ENCODE measurements around the gene BCDIN3D. TPM values are rescaled to one million over a fixed set of nuclear protein-coding genes. Genes with fewer than 3 reads are reported as not detected.
A peak's percentile ranks its signal among the peaks of the same experiment; 100 is the strongest.

BCDIN3D gene
- total RNA-seq, 1 donor from 2014 or later = 3.0 TPM

GRCh38 chr12:49823350-49823749, 19.6 kb downstream of the BCDIN3D start:
- no peak for DNase-seq (ENCODE audit: low spot score)

DNA sequence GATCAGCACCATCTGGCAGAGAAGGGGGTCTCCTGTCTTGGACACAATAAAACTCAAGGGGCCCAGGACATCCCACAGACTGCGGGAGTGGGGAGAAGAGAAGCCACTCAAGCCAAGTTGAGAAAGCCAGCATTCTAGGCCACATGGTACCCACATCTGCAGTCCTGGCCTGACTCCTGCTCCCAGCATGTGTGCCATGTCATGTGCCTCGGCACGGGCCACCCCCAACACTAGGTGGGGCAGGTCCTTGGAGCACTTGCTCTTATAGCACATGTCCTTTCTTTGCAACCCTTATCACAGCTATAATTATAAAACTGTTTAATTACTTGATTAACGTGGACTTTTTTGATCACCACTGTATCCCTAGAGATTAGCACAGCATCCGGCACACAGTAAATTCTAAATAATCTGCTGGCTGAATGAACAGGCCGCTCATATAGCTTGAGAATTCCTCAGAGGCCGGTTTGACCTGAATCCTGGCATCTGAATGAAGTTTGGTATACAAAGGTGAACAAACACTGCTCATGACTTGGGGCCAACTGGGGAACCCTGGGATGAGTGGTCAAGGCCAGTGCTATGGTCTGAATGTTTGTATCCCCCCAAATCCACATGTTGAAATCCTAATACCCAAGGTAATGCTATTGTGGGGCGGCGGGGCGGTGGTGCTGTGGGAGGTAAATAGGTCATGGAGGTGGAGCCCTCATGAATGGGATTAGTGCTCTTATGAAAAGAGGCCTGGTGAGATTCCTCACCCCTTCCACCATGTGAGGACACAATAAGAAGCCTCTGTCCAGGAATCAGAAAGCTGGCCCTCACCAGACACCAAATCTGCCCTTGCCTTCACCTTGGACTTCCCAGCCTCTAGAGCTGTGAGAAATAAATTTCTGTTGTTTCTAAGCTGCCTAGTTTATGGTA, 21.3 kb downstream of the BCDIN3D start:
- DNase-seq (ENCODE audit: low spot score) = peak; percentile 62

- DNase-seq (ENCODE audit: low spot score) = peak; percentile 37
Measured at GRCh38 chr12:49819786-49820185, 23.1 kb downstream of the BCDIN3D start.

GRCh38 chr12:49818241-49818895, 24.5 kb downstream of the BCDIN3D start:
- no peak for DNase-seq (ENCODE audit: low spot score)

DNA sequence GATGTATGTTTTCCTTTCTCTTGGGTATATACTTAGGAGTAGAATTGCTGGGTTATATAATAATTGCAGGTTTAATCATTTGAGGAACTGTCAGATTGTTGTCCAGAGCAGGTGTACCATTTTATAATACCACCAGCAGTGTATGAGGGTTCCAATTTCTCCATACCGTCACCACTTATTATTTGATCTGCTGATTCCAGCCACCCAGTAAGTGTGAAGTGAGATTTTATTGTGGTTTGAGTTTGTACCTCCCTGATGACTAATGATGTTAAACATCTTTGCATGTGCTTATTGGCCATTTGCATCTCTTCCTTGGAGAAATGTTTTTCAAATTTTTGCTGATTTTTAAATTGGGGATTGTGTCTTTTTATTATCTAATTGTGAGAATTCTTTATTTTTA, 29.8 kb downstream of the BCDIN3D start:
- no peak for DNase-seq (ENCODE audit: low spot score)

DNA sequence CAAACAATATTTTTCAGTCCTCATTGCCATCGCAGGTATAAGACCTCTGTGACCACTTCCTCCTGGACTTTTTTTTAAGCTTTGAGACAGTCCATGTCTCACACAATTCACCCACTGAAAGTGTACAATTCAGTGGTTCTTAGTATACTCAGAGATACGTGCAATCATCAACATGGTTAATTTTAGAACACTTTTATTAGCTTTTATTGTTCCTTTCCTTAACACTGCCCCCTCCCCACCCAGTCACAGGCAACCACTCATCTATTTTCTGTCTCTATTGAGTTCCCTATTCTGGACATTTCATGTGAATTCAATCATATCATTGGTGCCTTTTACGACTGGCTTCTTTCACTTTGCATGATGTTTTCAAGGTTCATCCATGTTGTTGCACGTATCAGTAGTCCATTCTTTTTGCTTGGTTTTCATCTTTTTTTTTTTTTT, 30.9 kb downstream of the BCDIN3D start:
- DNase-seq (ENCODE audit: low spot score) = no peak

DNA sequence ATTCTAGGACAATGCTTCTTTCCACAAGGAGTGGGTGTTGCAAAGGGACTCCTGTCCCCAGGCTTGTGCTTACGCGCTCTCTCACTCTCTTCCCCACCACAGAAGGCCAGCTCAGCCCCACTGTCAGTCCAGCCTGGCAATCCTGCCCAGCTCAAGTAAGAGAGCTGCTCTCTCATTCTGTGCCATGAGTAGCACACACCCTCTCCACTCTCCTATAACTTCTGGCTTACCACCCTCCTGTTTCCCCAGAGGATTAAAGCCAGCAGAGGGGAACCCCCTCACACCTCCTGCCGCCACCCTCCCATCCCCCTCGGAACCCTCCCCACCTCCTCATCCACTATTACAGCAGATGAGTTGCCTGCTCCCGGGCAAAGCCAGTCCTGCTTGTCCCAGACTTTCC, 31.8 kb downstream of the BCDIN3D start:
- DNase-seq (ENCODE audit: low spot score) = peak; percentile 59

DNA sequence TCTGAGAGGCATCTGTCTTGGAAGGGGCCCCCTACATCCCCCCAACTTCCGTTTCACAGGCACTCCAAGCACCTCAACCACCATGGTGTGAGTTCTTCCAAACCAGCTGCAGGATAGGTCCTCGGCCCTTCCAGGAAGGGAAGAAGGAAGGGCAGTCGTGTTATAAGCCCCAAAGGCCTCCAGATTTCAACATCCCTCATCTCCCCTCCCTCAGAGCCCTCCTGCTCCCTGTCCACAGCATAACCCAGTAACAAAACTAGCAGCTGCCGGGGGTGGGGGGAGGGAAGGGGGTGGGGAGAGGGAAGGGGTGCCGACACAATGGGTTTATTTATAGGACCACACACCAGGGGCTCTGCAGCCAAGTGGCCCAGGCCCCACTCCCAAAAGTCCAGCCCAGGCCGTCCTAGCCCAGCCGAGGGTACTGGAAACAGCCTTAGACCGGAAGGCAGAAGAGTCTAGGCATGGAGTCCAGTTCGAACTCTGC, 33.0 kb downstream of the BCDIN3D start:
- peak; percentile 30 for DNase-seq (ENCODE audit: low spot score)

GRCh38 chr12:49809381-49809905, 33.5 kb downstream of the BCDIN3D start:
- peak; percentile 82 for DNase-seq (ENCODE audit: low spot score)

GRCh38 chr12:49808686-49809380, 34.1 kb downstream of the BCDIN3D start:
- peak; percentile 82 for DNase-seq (ENCODE audit: low spot score)

DNA sequence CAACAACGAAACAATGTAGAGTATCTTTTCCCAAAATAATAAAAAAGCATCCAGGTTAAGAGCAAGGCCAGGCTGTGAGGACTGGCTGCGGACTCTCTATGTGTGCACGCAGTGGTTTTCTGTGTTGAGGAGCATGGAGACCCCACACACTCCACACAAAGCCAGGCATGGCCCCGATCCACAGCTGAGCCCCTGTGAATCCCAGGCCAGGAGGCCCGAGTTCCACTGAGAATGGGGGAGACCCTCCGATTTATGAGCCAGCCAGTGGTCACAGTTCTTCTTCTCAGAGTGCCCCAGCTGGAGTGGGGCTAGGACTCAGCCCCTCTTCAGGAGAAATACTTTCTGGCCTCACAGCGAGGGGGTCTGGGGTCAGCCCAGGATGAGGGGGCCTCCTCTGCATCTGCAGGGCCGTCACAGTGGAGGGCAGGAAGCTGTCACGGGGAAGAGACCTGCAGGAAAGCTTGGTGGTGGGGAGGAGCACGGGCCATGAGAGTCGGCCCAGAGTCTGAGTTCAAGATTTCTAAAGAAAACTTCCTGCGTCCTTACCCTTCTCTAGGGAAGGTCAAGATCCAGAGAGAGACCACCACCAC, 34.8 kb downstream of the BCDIN3D start:
- peak; percentile 79 for DNase-seq (ENCODE audit: low spot score)

- no peak for DNase-seq (ENCODE audit: low spot score)
Measured at GRCh38 chr12:49806877-49807276, 36.0 kb downstream of the BCDIN3D start.

DNA sequence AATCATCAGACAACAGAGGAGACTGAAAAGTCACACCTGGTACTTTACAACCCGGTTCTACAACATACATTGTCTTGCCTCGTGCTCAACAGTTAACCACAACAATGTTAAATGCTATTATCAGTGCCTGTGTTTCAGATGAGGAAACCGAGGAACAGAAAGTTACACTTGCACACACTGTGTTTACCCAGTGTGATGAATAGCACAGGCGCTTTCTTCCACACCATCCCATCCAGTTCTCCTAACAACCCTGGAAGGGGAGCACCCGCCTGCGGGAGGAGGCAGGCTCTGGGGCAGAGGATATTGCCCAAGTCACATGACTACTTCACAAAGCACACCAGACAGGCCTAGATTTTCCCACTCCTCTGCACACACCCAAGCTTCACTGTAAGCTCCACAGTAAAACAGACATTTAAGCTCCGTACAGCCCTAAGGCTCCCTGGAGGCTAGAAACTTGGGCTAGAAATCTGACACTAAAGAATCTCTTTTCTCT, 36.5 kb downstream of the BCDIN3D start:
- peak; percentile 80 for DNase-seq (ENCODE audit: low spot score)

DNA sequence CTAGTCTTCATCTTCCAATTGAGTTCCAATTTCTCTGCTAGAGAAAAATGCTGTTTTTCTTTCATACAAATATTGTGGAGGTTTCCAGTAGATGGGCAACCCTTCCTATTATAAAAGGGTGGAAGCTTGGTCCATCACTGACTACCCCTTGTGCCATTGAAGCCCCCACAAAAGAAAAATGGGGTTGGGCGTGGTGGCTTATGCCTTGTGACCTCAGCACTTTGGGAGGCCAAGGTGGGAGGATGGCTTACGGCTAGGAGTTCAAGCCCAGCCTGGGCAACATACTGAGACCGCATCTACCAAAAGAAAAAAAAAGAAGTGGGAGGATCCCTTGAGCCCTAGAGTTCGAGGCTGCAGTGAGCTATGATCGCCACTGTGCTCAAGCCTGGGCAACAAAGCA, 37.5 kb downstream of the BCDIN3D start:
- DNase-seq (ENCODE audit: low spot score) = peak; percentile 55

DNA sequence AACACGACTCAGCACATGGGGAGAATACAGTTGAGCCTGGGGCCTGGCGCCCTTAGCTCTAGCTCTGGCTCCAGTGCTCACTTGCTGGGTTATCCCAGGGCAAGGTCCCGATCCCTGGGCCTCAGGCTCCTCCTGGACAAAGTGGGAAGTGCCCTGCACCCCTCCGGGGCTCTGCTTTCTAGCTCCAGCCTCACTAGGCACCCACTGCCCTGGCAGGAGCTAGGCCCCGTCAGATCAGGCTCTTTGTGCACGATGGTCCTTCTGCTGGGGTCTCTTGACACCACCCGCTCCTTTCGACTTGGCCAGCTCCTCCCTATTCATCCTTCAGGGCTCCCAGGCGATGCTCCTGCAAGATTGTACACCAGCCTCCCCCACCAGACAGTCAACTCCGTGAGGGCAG, 38.1 kb downstream of the BCDIN3D start:
- DNase-seq (ENCODE audit: low spot score) = peak; percentile 30

DNA sequence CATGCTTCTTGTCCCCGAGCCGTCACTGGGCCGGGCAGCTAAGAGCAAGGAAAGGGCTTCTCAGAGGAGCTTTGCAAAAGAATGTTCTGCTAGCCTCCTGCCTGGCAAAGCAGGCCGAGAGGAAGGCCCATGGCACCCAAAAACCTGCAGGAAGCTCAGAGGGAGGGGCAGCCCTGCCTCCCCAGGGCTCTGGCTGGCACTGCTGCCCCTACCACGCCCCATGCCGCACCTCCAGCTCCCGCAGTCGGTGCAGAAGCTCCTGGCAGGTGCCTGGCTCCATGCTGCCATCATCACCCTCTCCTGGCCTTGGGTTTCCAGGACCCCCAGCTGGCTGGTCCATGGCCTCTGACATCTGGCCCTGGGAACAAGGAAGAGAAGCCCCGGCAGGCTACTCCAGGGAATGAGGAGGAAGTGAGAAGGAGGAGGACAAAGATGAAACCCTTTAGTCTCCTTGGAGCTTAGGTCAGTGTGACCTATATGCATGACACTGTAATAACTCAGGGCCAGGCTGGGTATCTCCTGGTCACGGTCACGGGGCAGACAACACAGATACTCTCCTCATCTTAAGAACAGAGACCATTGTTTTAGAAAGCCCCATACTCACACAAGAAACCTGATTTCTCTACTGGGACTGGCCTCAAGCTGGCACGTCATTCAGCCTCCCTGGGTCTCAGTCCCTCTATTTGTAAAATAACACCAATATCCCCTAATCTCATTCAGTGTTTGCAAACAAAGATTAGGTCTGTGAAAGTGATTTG, 39.0 kb downstream of the BCDIN3D start:
- peak; percentile 64 for DNase-seq (ENCODE audit: low spot score)

DNA sequence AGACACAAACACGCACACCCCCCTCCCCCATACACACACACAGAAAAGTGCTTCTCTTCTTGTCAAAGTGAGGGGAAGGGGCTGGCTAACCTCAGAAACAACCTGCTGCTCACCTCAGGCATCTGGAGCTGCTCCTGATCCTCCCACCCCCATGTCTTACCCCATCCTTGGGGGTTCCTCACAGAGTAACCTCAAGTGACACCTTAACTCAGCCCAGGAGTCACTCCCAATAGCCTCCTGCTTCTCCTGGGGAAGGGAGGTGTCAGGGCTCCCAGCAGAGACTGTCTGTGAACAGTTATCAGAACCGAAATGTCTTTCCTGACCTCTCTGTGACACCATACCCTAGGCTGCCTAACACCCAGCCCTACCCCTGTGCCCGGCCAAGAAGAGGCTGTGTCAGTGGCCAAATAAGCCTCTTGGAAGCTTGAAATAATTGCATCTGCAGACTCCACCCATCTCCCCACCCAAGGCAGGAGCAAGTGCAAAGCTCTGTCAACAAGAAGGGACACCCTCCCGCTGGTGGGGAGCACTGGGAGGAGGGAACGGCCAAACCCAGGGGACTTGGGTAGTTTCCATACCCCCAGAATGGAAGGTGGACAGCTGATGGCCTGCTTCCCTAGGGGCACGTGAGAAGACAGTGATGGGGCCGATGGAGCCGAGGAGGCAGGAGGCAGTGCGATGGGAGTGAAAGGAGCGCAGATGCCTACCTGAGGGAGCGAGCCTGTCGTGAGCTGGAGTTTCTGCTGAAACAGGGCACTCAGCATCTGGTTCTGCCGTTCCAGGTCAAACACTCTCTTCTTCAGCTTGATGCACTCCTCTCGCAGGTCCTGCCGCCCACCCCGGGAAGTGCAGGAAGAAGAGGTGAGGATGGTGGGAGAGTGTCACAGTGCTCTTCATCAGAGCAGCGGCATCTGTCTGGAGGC, 41.5 kb downstream of the BCDIN3D start:
- DNase-seq (ENCODE audit: low spot score) = no peak

DNA sequence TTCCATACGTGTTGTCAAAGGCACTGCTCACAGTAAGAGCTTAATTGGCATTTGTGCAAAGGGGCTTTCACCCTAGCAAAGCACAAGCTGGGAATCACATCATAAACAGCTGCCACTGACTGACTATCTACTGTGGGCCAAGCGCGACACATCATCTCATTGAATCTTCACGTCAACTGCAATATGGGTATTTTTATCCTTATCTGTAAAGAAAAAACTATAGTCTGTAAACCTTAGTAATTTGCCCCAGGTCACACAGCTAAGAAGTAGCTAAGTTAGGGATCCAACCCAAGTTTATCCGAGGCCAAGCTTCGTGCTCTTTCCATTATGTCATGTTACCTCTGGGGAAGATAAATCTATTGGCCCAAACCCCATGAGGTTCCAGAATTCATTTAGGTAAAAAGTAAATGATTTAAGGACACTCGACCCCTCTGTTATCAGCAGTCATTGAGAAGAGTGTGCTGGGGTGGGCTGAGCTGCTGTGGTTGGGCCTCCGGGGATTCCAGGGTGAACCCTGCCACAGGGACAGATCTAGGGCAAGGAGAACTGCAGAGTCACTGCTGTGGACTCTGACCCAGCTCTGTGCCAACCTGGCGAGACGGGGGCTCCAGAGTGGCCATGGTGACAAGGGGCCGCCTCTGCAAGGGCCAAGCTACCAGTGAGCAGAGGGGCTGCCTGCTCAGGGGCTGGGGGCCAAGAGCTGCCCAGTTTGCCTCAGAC, 42.3 kb downstream of the BCDIN3D start:
- DNase-seq (ENCODE audit: low spot score) = no peak

All from mesenteric fat pad (tissue), 1 donor.